Peyer's patch (tissue), 4 donors: ENCODE results near the gene UBAP2.
A peak's percentile ranks its signal among the peaks of the same experiment; 100 is the strongest.

Source experiments
- POLR2A ChIP-seq, 2 donors: fragments of 450-650 bp; IDR thresholded peaks; one replicate each; pipeline ENCODE4 v1.5.1; 2017; ENCODE audit warnings: antibody characterized with exemption in 2 of 2, mild to moderate bottlenecking in 2 of 2, moderate library complexity in 2 of 2
- TF ChIP-seq, protein P1 (sequence below), 6 experiments: fragments of 450-650 bp in 4 of 6; fragments of 200-600 bp in 2 of 6; sonication (generic) in 1 of 6; IDR thresholded peaks; one replicate each; pipeline ENCODE4 v1.5.1; 2017 to 2019; ENCODE audit warnings: antibody characterized with exemption in 6 of 6, mild to moderate bottlenecking in 3 of 6, moderate library complexity in 1 of 6

DNA sequence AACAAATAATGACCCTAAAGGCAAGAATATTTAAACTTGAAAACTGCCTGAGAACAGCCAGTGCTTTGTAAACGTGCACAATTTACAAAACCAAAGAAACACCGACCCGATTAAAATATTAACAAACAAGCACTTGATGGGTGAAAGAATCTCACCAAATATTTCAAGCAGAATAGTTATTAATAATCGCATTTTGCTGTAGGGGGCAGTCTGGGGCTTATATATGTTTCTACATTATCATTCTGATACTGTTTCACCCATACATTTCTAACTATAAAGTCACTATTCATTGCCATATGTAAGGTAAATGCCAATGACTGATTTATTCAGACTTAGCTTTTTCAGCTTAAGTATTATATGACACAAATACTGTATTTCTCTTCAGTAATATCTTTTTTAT is 37.7 kb downstream of the UBAP2 start:
- TF ChIP-seq, protein P1, sequence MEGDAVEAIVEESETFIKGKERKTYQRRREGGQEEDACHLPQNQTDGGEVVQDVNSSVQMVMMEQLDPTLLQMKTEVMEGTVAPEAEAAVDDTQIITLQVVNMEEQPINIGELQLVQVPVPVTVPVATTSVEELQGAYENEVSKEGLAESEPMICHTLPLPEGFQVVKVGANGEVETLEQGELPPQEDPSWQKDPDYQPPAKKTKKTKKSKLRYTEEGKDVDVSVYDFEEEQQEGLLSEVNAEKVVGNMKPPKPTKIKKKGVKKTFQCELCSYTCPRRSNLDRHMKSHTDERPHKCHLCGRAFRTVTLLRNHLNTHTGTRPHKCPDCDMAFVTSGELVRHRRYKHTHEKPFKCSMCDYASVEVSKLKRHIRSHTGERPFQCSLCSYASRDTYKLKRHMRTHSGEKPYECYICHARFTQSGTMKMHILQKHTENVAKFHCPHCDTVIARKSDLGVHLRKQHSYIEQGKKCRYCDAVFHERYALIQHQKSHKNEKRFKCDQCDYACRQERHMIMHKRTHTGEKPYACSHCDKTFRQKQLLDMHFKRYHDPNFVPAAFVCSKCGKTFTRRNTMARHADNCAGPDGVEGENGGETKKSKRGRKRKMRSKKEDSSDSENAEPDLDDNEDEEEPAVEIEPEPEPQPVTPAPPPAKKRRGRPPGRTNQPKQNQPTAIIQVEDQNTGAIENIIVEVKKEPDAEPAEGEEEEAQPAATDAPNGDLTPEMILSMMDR (IDR thresholded peaks at IDR 0.05): peak in 5 of 6 experiments; percentile 16 to 32 (median 24)
- no peak for TF ChIP-seq POLR2A (IDR thresholded peaks at IDR 0.05)
